ENCODE data around the gene KIF16B.
"Not testable (repeated sequence)": the region's sequence is repeated elsewhere in the genome, so short reads cannot be mapped to it uniquely, and the experiment has no call there.

The KIF16B gene

GRCh38 chr20:16528078-16528477 is 45.2 kb downstream of the KIF16B start:
- no peak overlapping the region for H3K4me3 ChIP-seq (ENCODE audit: low read depth, low read length)

GRCh38 chr20:16527438-16527837 is 45.8 kb downstream of the KIF16B start:
- H3K4me3 ChIP-seq (ENCODE audit: low read depth, low read length): no peak overlapping the region

- H3K4me3 ChIP-seq (ENCODE audit: low read depth, low read length): no peak overlapping the region
Measured at GRCh38 chr20:16526433-16527380, 46.5 kb downstream of the KIF16B start.

- not testable (repeated sequence) for H3K4me3 ChIP-seq (ENCODE audit: low read depth, low read length)
Measured at GRCh38 chr20:16522651-16523050, 50.6 kb downstream of the KIF16B start.

GRCh38 chr20:16520154-16520553 is 53.1 kb downstream of the KIF16B start:
- no peak overlapping the region for H3K4me3 ChIP-seq (ENCODE audit: low read depth, low read length)

DNA sequence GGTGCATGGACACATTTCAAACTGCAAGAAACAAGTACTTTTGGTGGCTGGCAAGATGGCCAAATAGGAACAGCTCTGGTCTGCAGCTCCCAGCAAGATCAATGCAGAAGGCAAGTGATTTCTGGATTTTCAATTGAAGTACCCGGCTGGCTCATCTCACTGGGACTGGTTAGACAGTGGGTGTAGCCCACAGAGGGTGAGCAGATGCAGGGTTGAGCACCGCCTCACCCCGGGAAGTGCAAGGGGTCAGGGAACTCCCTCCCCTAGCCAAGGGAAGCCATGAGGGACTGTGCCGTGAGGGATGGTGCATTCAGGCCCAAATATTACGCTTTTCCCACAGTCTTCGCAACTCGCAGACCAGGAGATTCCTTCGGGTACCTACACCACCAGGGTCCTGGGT is 53.6 kb downstream of the KIF16B start:
- not testable (repeated sequence) for H3K4me3 ChIP-seq (ENCODE audit: low read depth, low read length)

DNA sequence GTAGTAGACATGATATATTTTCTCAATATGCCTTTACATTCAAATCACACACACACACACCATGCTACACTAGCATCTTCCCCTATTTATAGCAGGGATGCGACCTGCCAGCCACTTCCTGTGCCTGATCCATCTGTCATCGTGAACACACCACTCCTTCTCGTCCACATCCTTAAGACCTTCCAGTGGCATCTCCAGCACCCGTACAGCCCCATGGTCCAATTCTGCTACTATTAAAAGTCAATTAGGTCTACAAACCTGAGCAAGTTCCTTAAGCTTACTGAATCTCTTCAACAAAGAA is 54.5 kb downstream of the KIF16B start:
- H3K4me3 ChIP-seq (ENCODE audit: low read depth, low read length): no peak overlapping the region

DNA sequence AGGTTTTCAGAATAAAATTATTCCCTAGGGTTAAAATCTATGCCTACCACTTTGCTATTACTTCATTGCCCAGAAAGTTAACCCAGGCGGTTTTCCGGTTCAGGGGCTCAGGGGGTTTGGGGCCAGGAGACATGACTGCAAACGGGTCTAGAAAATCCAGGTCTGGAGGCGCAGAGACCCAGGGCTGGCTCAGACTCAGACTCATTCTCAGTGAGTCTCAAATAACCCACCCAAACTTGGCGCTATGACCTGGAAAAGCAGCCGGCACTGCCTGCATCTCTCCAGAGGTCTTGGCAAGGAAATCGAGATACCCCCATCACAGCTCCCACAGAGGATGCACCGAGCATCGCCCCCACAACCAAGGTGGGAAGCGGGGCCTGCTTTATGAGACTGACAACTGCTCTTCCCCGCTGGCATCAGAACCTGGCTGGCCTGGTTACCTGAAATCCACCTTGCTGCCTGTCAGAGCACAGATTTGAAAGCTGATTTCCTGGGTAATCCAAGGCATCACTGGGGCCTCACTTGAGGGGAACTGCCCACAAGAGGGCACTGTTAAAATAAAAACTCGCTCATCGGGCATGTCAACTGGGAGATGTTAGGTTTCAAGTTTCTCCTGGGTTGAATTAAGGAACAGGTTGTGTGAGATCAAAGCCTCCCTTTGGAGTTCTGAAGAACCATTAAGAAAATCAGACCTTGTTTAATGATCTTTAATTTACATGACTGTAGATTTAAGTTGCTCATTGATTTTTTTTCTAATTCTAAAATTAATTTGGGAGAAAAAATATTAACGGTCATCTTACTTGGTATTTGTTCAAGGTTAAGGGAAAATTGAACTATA is 55.1 kb downstream of the KIF16B start:
- H3K4me3 ChIP-seq (ENCODE audit: low read depth, low read length): no peak overlapping the region

GRCh38 chr20:16516794-16517193 is 56.5 kb downstream of the KIF16B start:
- H3K4me3 ChIP-seq (ENCODE audit: low read depth, low read length): no peak overlapping the region

GRCh38 chr20:16515046-16515445 is 58.2 kb downstream of the KIF16B start:
- no peak overlapping the region for H3K4me3 ChIP-seq (ENCODE audit: low read depth, low read length)

DNA sequence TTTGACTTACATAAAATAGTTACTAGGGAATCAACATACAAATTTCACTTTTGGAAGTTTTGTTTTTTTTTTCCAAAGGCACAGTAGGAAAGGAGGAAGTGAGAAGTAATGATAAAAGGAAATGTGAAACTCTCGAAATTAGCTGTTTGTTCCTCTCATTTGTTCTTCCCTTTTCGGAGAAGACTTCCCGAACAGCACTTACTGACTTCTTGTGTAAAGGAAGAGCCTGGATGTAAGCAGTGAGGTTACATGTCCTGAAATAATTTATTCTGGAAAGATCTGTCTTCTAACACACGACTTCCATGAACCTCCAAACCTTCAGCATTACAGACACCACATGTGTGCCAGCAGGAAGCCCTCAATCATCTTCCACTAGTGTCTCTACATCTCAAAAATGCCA is 59.1 kb downstream of the KIF16B start:
- H3K4me3 ChIP-seq (ENCODE audit: low read depth, low read length): no peak overlapping the region

- no peak overlapping the region for H3K4me3 ChIP-seq (ENCODE audit: low read depth, low read length)
Measured at GRCh38 chr20:16505894-16506293, 67.4 kb downstream of the KIF16B start.

DNA sequence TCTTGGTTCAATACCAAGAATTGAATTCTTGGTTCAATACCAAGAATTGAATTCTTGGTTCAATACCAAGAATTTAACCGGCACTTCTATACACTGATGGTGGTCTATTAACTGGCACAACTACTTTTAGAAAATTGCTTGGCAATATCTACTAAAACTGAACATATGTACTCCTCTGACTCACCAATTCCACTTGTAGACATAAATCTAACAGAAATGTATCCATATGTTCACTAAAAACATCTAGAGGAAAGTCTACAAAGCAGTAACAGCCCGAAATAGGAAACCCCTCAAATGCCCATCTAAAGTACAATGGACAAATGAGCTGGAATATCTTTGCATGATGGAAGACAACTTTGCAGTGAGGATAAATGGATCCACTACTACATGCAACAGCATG is 71.9 kb downstream of the KIF16B start:
- no peak overlapping the region for H3K4me3 ChIP-seq (ENCODE audit: low read depth, low read length)

DNA sequence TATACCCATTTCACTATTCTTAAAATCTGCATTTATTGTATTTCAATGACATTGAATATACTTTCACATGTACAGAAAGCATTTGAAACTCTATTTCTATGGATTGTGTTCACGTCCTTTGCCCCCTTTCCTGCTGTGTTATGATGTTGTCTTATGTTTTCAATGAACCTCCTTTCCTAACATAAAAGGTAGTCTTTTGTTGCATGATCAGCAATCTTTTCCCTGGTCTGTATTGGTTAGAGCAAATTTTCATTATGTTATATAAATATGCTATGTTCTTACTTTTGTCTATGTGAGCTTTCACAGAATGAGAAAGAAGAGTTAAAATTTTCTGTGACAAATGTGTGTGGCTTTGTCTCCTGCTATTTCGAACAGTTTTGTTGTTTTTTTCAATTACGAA is 73.1 kb downstream of the KIF16B start:
- no peak overlapping the region for H3K4me3 ChIP-seq (ENCODE audit: low read depth, low read length)

- no peak overlapping the region for H3K4me3 ChIP-seq (ENCODE audit: low read depth, low read length)
Measured at GRCh38 chr20:16498526-16499253, 74.6 kb downstream of the KIF16B start.

- H3K4me3 ChIP-seq (ENCODE audit: low read depth, low read length): no peak overlapping the region
Measured at GRCh38 chr20:16497896-16498295, 75.4 kb downstream of the KIF16B start.

DNA sequence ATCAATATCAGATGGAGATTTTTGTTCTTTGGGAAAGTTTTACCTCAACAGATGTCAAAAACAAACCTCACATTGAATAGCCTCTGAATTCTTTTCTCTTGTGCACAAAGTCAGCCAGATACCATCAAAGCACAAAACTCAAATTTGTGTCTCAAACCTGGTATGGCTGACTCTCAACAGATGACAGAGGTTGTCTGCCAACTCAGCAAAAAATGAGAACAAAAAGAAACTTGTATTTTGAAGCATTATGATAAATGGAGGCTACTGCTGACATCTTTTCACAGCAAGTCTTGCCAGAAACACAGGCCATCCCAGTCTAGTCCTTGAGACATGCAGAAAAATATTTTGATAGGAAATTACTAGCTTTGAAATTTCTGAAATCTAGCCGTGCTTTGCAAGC is 79.8 kb downstream of the KIF16B start:
- no peak overlapping the region for H3K4me3 ChIP-seq (ENCODE audit: low read depth, low read length)

GRCh38 chr20:16491294-16491905 is 81.8 kb downstream of the KIF16B start:
- no peak overlapping the region for H3K4me3 ChIP-seq (ENCODE audit: low read depth, low read length)

DNA sequence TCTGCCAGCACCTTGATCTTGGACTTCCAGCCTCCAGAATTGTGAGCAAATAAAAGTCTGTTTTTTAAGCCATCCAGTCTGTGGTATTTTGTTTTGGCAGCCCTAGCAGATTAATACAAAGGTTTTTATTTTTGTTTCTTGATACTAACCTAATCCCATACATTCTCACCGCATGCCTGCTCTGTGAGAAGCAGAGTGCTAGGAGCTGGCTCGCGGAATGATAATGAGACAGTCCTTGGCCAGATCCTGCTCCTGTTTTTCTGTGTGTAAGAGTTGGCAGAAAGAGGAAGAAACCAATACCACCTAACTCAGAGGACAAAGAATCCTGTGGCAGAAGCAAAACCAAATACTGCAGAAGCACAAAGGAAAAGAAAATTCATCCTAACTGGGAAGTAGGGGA is 82.6 kb downstream of the KIF16B start:
- H3K4me3 ChIP-seq (ENCODE audit: low read depth, low read length): no peak overlapping the region

- H3K4me3 ChIP-seq (ENCODE audit: low read depth, low read length): no peak overlapping the region
Measured at GRCh38 chr20:16488616-16489015, 84.6 kb downstream of the KIF16B start.

DNA sequence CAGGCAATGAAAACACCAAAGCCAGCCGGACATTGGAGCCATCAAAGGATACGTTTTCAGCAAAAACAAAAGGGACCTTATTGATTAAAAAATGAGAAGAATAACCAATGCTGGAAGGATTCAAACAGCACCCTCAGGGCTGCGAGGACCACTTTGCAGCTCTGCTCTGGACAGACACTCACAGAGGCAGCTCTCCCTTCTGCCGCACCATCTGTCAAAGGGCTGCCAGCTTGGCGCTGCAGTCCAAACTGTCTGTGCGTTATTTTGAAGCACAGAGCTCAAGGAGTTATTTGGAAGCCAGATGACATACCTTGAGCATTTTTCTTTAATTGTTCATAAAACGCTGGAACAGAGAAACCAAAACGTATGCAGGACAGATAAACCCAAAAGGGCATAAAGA is 85.2 kb downstream of the KIF16B start:
- no peak overlapping the region for H3K4me3 ChIP-seq (ENCODE audit: low read depth, low read length)

Data from iPS-11a (cell line).